Right lung (tissue), 10 donors: ENCODE data around the gene SH3YL1. TPM values are rescaled to one million over a fixed set of nuclear protein-coding genes. Genes with fewer than 3 reads are reported as not detected.

ENCODE experiments used
- DNase-seq, 2 donors: peaks; one replicate each; pipeline ENCODE4 v3.0.0-alpha.2; 2013
- long read RNA-seq, 8 donors: transcript quantifications; one replicate each; lab custom pipeline, GENCODE V29; 2026
- polyA plus RNA-seq, 5 donors: library from polyadenylated mRNA; unstranded; fragments of 120-200 nt; gene quantifications; one replicate each; pipeline versions ENCODE4 v1.2.1 to v1.2.3, GENCODE V29; 2013; ENCODE audit warnings: inconsistent platforms in 1 of 5, low replicate concordance in 1 of 5; ENCODE audit not compliant: insufficient read length in 5 of 5, insufficient read depth in 1 of 5

SH3YL1 gene
- 100 to 1,000 TPM in 4 of 5 donors, 10 to 100 TPM in 1; 76.7 to 162 (median 113) TPM for polyA plus RNA-seq
- long read RNA-seq, donor 1, transcript SH3YL1-228 (1 exons, 870 nt), result minor isoform, 7 of 279 reads
- long read RNA-seq, donor 1, transcript SH3YL1-227 (1 exons, 502 nt), result minor isoform, 6 of 279 reads
- long read RNA-seq, donor 1, transcript SH3YL1-201 (10 exons, 1,763 nt), result minor isoform, 5 of 279 reads
- long read RNA-seq, donor 1, transcript SH3YL1-205 (9 exons, 1,695 nt), result major isoform, 11 of 279 reads
- long read RNA-seq, donor 1, partial matches to known transcripts, result 61 of 279 reads
- long read RNA-seq, donor 1, other reads (novel, unspliced or antisense), result 188 of 279 reads
- long read RNA-seq, donor 2, transcript SH3YL1-205 (9 exons, 1,695 nt), result major isoform, 9 of 23 reads
- long read RNA-seq, donor 2, transcript SH3YL1-227 (1 exons, 502 nt), result minor isoform, 5 of 23 reads
- long read RNA-seq, donor 2, partial matches to known transcripts, result 6 of 23 reads
- long read RNA-seq, donor 2, other reads (novel, unspliced or antisense), result 0 of 23 reads
- long read RNA-seq, donor 3, transcript SH3YL1-205 (9 exons, 1,695 nt), result major isoform, 9 of 266 reads
- long read RNA-seq, donor 3, transcript SH3YL1-227 (1 exons, 502 nt), result minor isoform, 5 of 266 reads
- long read RNA-seq, donor 3, partial matches to known transcripts, result 75 of 266 reads
- long read RNA-seq, donor 3, other reads (novel, unspliced or antisense), result 173 of 266 reads
- long read RNA-seq, donor 4, partial matches to known transcripts, result 6 of 15 reads
- long read RNA-seq, donor 4, other reads (novel, unspliced or antisense), result 0 of 15 reads
- long read RNA-seq, donor 5, transcript SH3YL1-228 (1 exons, 870 nt), result major isoform, 6 of 27 reads
- long read RNA-seq, donor 5, partial matches to known transcripts, result 7 of 27 reads
- long read RNA-seq, donor 5, other reads (novel, unspliced or antisense), result 0 of 27 reads
- long read RNA-seq, donor 6, transcript SH3YL1-228 (1 exons, 870 nt), result minor isoform, 6 of 32 reads
- long read RNA-seq, donor 6, transcript SH3YL1-227 (1 exons, 502 nt), result minor isoform, 5 of 32 reads
- long read RNA-seq, donor 6, transcript SH3YL1-205 (9 exons, 1,695 nt), result major isoform, 9 of 32 reads
- long read RNA-seq, donor 6, partial matches to known transcripts, result 6 of 32 reads
- long read RNA-seq, donor 6, other reads (novel, unspliced or antisense), result 0 of 32 reads
- long read RNA-seq, donor 7, partial matches to known transcripts, result 0 of 7 reads
- long read RNA-seq, donor 7, other reads (novel, unspliced or antisense), result 0 of 7 reads
- long read RNA-seq, donor 8, partial matches to known transcripts, result 0 of 2 reads
- long read RNA-seq, donor 8, other reads (novel, unspliced or antisense), result 0 of 2 reads

DNA sequence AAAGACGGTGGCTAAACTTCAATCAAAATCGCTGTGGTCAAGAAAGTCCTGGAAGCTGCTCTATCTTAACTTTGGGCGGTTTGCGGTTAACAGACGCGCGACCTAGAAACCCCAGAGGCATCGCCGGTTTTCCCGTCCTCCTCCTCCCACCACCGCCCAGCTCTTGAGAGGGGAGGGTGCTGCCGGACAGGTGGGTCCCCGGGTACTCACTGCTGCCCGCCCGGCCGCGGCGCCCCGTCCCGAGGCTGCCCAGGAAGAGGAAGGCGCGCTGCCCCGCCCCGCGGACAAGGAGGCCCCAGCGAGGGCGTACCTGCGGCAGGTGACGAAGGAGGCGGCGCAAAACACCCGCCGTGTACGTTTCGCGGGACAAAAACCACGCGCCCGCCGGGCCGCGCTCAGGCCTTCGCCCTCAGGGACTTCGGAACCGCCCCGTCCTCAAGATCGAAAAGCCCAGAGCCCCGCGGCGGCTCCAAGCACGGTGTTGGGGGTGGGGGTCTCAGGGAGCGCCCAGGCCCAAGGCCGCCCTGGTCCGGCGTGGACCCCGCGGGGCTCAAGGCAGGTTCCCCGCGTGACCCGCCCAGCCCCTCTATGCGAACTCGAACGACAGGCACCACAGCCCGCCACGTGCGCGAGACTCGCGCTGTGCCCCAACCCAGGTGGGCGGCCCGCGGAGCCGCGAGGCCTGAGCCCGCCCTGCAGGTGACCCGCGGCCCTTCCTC, at the start of gene SH3YL1:
Gene SH3YL1, minus strand, starts transcription at position 259 of the 719 bp plus-strand sequence. Its CDS starts 48 bp downstream, at position 211.
- no peak for DNase-seq

DNA sequence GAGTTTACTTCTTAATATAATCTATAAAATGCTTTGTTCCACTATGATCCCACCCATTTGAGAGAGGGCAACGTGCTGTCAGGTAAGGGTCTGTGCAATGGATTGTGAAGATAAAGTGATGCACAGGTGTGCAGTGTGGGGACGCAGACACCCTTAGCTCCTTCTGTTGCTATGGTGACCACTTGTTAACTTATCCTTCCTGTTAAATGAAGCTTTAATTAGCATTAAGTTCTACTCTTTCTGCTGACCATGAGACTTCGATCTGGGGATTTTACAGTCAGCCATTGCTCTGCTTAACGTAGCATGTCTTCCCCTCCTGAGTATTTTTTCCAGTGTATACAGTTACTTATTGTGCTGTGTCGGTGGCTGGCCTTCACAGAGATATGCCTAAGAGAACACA, 47.2 kb upstream of the SH3YL1 start:
- DNase-seq, result no peak

DNA sequence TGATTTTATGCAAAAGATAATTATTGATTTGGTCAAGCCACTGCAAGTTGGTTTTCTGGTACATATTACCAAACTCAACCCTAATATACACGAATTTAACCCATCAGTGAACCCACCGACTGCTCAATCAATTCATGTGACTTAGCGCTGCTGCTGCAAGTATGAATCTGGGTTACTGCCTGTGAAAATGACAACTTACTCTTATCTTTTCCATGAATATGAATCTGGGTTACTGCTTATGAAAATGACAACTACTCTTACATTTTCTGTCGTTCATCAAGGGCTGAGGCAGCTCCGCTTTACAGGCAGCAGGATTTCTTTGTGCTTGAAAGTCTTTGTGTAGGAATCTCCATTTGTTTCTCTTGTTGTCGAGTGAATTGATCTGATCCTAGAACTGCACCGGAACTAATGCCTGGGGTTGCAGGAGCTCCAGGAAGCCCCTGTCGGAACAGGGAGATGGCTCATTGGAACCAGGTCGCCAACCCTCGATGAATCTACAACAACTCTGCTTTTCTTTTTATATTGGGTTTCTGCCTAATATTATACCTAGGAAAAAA, 46.2 kb upstream of the SH3YL1 start:
- DNase-seq, result no peak

DNA sequence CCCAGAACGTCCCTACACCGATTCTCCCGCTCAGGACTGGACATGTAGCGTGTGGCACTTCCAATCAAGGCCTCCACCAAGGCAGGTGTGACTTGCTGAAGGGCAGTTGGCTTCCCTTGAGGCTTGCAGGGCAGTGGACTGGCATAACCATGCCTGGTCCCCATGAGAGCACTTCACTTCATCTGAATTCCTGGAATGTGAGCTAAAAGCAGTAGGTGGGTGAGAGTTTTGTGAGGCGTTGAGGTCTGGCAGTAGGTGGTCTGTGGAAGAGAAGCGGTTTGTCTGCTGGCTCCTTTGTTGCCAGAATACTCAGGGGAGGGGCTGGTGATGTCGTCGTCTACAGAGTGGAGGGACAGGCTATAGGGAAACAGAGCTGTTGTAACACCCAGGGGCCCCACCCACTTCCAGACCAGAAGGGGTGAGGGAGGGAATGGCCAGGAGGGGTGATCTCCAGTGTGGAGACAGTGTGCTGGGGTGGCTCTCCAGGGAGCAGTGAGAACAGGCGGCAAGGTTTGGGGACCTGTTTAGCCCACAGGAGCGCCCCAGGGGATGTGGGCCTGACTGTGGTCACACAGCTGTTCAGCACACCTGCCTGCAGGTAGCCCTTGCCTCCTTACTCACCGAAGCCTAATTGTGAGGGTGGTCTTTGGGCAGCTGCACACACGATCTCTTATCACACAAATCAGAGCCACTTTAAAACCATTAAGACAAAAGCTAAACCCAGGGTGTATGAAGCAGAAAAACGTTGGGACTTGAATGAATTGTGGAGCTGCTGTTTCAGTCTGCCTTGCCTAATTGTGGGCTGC, 45.5 kb upstream of the SH3YL1 start:
- no peak for DNase-seq

- no peak for DNase-seq
These were observed 41.5 kb upstream of the SH3YL1 start for GRCh38 chr2:305366-305765.

- DNase-seq, result no peak
These were observed 32.5 kb upstream of the SH3YL1 start for GRCh38 chr2:296354-296753.

GRCh38 chr2:295090-295489, 31.3 kb upstream of the SH3YL1 start:
- no peak for DNase-seq

- peak; percentile 73 to 76 for DNase-seq
These were observed 26.4 kb upstream of the SH3YL1 start for GRCh38 chr2:290090-290722.

- no peak for DNase-seq
These were observed 25.7 kb upstream of the SH3YL1 start for GRCh38 chr2:289362-290089.

- no peak for DNase-seq
These were observed 25.0 kb upstream of the SH3YL1 start for GRCh38 chr2:288758-289361.

- no peak for DNase-seq
These were observed 24.3 kb upstream of the SH3YL1 start, which contains the start of gene ALKAL2 for GRCh38 chr2:287911-288757. ALKAL2 (minus strand) TSS chr2:288091; CDS start chr2:287835, 256 bp downstream.

DNA sequence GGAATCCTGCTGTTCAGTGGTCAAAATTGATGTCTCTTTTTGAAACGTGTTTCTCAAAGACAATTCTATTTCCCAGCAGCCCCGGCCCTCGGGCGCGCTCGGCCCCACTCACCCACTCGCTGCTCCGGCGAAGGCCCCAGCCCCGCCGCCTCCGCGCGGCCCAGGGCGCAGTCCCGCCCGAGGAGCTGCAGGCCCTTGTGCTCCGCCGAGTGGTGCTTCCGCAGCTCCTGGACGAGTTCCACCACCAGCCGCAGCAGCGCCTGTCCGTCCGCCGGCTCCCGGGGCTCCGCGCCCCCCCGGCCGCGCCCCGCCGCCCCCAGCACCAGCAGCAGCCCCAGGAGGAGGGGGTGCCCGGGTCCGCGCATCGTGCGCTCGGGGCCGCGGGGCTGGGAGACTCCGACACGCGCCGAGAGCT, 23.6 kb upstream of the SH3YL1 start:
- DNase-seq, result peak in 1 of 2 donors; percentile 55

DNA sequence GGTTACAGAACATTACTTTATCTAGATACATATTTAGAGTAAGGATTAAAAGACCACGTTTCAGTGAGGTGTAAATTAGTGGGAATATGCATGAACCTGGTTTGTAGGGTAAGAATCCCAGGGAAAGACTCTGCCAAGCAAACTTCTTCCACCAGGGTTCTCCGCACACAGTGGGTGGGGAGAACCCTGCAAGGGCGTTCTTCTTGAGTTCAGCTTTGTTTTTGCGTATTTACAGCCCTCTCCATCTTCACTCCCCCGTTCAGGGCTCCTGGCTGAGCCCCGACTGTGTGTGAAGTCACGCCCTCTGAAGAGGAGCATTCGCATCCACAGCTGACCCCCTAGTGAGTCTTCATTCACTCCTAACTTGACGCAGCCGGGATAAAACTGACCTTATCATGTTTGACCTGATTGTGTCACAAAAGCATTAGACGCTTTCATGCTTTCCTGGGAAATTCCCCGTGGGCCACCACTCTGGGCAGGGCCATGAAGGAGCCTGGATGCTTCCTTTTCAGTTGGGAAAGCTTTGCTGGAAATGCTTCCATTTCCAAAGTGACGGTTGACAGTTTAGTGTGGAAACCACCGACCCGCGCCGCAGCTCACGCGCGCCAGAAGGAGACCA, 23.1 kb upstream of the SH3YL1 start:
- DNase-seq, result no peak

- no peak for DNase-seq
These were observed 22.2 kb upstream of the SH3YL1 start for GRCh38 chr2:286035-286434.

DNA sequence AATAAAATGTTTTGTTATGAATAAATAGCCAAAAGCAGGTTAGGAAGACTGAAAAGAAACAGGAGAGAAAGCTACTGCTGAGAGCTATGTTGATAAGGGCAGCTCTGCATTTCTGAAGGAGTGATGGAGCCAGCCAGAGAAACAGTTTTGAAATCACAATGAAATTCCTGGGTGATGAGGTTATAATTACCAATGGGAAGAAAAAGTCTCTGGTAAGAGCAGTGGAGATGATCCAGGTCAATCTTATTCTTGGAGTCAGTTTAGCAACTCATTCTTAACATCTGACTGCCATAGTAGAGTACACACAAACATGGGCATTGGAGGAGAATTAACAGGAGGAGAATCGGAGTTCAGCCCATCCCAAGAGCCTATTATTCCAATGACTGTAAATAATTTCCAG, 21.7 kb upstream of the SH3YL1 start:
- DNase-seq, result no peak

DNA sequence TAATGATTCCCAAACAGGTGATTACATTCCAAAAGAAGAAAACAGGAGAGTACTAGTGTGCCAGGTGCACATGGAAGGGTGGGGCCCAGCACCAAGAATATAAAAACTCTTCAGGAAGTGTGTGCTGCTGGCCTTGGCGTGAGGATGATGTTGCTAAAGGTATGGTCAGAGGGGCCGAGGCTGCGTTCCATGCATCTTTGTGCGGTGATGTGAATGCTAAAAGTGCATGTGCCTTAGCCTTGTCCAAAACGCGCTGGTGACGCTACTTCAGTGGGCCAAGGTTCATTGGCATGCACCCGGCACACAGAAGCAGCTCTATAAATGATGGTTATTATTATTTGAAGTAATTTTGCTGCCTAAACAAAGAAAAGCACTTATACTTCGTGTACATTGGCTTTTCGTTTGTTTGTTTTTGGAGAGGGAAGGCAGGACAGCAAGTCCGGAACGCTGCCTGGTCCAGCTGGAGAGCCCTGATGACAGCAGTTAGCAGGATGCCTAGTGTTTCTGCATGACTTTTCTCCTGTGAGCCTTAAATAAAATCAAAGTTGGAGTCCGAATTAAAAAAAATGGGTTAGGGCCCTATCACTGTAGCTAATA, 21.2 kb upstream of the SH3YL1 start:
- DNase-seq, result no peak
